ENCODE measurements around the gene EMP3. TPM values are rescaled to one million over a fixed set of nuclear protein-coding genes. Genes with fewer than 3 reads are reported as not detected.

The EMP3 gene
- total and polyA plus RNA-seq, 9 of the 15 experiments (the other 6 are each of a cell fraction or from before 2014, with no cell fraction given), result 123 to 386 (median 296) TPM

- TF ChIP-seq ETV5 (CRISPR knock-in tag; IDR thresholded peaks at IDR 0.05; ENCODE audit: low read depth) (no peak), CGGBP1 (CRISPR knock-in tag; IDR thresholded peaks at IDR 0.05) (no peak), EGR1 (conservative IDR thresholded peaks at IDR 0.05) (peak; percentile 68), GABPB2 (CRISPR knock-in tag; conservative IDR thresholded peaks at IDR 0.05) (no peak), JUN (IDR thresholded peaks at IDR 0.05; ENCODE audit: borderline replicate concordance, low read depth, low read length) (no peak), JUN (CRISPR knock-in tag; IDR thresholded peaks at IDR 0.05; ENCODE audit: borderline replicate concordance) (no peak), PPARD (CRISPR knock-in tag; IDR thresholded peaks at IDR 0.05) (no peak), ZNF280B (CRISPR knock-in tag; IDR thresholded peaks at IDR 0.05) (no peak), BCOR (IDR thresholded peaks at IDR 0.05) (peak; percentile 44; the same call in 1 of the 2 replicates), CREB5 (CRISPR knock-in tag; IDR thresholded peaks at IDR 0.05) (no peak), CREM (IDR thresholded peaks at IDR 0.05; ENCODE audit: low read depth) (0 out of 2 replicates have a peak, but pooled peaks have one; percentile 4), MTA2 (IDR thresholded peaks at IDR 0.05; ENCODE audit: low read depth) (no peak), MAFG (tag; conservative IDR thresholded peaks at IDR 0.05) (peak; percentile 56; the same call in 1 of the 2 replicates), MAFK (IDR thresholded peaks at IDR 0.05; ENCODE audit: low read length) (peak; percentile 11; the same call in 1 of the 2 replicates), MAFF (IDR thresholded peaks at IDR 0.05; ENCODE audit: low read length) (peak; percentile 50), RBM39 (optimal IDR thresholded peaks at IDR 0.05; ENCODE audit: low read depth, low read length) (no peak), ESRRA (IDR thresholded peaks at IDR 0.05; ENCODE audit: borderline replicate concordance, low read depth) (peak; percentile 92), FOXP1 (CRISPR knock-in tag; IDR thresholded peaks at IDR 0.05) (no peak), GTF3C2 (IDR thresholded peaks at IDR 0.05; ENCODE audit: borderline replicate concordance, extremely low read depth, insufficient read length) (no peak), TCF7 (IDR thresholded peaks at IDR 0.05; ENCODE audit: borderline replicate concordance) (peak; percentile 48; the same call in 1 of the 2 replicates), ZNF316 (IDR thresholded peaks at IDR 0.05) (peak; percentile 92), EP400 (IDR thresholded peaks at IDR 0.05) (no peak), C11orf30 (IDR thresholded peaks at IDR 0.05; ENCODE audit: low read depth) (peak; percentile 86), ZNF175 (CRISPR knock-in tag; IDR thresholded peaks at IDR 0.05; ENCODE audit: low read depth) (no peak)
Observed at GRCh38 chr19:48354332-48354992, 29.1 kb downstream of the EMP3 start (continued).

All from K562 (cell line).